Activated effector memory CD4-positive, alpha-beta T cell treated with anti-CD3 and anti-CD28 coated beads, Interleukin-2, amount 50 U/mL, for 16 hours (primary cell): ENCODE measurements around the gene PHACTR1.
"Not testable (repeated sequence)": the region's sequence is repeated elsewhere in the genome, so short reads cannot be mapped to it uniquely, and the experiment has no call there.

Experiments used
- DNase-seq: peaks from one replicate; pipeline ENCODE4 v3.0.0-alpha.2; 2020

The PHACTR1 gene

DNA sequence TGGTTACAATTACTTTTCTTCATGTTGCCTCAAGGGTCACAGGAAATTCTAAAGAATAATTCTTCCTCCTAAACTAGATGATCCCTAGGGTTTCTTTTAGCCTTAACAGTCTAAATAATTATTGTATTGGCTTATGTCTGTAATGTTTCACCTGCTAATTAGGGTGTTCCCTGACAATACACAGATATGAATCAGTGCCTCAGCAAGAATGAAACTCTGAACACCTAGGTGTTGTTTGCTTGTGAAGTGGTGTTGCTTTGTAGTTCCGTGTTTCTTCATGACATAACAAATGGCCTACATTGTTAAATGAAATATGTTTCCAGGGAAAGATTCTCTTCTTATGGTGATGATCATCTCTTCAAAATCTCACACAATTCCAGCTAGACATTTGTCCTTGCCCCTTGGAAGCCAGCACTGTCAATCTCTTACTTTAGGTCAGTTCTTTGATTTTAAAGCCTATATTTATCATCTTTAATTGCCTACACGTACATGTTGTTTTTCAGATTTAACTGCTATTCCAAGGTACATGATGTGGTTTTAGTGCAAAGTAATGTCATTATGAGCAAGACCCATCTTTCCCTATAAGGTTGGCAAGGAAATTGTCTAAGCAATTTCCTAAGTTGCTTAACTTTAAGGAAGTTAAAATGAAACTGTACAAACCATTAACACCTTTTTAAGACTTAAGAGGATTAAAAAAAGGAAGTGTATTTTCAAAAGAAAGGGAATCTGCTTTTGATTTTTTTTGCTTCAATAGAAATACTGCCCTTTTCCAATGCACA is 499.9 kb downstream of the PHACTR1 start:
- no peak for DNase-seq

DNA sequence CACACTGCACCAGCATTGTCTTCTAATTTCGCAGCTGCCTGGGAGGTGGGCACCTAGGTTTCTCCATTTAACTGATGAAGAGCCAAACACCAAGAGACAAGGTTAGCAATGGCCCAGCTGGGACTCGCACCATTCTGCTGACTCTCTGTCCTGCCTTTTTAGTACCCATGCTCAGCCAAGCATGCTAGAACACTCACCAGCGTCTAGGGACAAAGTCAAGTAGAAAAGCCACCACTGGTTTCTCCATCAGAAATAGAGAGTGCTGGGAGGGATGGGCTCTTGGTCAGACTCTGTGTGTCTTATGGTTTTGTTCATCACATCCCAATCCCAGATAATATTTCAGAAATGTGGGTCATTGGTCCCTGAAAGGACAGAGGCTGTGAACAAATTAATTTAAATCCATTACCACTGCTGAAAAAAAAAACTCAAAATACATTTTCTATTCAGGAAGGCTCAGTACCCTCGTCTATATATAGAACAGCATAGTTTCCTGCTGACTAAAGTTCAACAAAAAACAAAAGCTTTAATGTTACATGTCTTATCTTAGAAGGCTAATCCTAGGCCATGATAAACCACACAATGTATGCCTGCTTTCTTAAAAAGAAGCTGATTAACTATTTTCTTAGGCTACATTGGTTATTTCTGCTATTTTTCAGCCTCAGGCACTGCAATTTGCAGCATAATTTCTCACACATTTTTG is 500.8 kb downstream of the PHACTR1 start:
- DNase-seq: no peak

DNA sequence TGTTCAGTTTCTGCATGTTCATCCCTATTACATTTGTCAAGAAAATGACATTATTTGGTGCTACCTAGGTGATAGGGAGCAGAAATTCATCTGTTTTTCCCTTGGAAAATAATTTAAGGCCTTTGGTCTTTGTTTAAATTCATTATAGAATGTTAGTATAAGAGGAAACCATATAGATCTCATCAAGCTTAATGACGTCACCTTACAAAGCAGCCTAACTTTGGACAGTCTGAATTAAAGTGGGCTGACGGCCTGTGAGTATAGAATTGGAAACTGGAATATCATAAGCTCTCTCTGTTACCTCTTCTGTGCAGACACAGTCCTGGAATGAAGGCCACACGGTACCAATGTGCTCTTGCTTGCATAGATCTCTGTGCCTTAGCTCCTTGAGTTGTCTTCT is 503.7 kb downstream of the PHACTR1 start:
- DNase-seq: no peak

DNA sequence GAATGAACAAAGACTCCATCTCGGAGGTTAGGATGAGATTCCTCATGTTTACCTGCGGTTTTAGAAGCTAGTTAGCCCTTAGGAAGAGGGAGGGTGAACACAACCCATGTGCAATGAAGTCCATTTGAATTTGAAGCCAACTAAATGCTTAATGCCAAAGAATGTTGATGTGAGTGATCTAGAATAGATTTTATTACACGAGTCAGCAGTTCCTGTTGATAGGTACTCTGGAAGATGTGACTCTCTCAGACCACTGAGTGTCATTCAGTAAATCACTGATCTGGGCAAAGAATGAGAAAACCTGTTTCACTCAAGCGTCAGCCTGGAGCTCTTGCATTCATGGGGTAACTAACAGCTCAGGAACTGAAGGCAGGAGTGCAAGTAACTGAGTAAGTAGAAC is 505.5 kb downstream of the PHACTR1 start:
- DNase-seq: no peak

DNA sequence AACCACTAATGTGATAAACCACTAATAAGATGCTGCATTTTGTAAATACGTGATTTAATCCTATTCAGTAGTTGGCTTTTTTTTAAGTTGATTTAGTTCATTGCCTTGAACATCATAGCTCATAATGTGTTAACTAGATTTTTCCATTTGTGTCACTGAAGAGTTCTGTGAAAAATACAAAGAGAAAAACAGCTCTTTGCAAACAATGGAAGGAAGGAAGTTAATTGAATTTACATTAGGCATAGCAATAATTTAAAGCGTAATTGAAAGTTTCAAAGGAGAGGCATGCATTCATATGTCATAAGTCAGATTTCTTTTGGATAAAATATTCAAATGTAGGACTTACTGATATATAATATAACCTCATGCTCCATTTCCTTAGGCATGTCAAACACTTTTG is 509.5 kb downstream of the PHACTR1 start:
- no peak for DNase-seq

DNA sequence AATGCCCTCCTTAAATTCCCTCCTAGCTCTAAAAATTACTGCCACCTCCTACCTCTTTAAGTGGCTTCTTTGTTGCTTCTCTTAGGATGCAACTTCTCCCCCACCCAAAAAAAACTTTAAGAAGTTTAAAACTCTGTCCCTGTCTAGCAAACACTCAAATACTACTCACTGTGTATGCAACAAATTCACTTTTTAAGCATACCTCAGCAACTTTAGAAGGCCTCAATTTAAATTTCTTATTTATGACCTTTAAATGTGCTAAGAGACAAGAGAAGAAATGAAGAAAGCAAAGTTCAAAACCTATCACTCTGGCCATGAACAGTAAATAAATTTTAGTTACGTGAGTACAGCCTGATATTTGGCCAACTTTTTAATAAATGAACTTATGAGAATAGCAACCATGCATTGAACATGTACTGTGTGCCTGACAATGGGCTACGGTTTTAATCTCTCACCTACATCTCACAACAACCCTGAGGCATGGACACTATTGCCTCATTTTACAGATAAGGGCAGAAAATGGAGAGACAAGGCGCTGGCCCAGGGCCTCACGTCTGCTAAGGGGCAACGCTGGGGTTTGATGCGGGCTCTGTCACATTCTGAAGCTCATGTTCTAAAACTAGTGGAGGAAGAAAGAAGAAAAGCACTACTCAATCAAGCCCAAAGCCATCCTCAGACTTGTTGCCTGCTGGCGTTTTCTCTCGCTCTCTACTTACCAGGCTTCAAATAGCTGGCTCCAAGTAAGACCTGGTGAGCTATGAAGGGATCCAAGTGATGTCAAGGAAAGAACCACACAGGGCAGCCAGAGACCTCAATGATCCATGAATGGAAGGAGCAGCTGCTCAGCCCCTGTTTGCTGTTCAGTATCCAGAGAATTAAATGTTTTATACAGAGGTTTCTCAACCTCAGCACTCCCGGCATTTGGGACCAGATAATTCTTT is 512.0 kb downstream of the PHACTR1 start:
- DNase-seq: no peak

DNA sequence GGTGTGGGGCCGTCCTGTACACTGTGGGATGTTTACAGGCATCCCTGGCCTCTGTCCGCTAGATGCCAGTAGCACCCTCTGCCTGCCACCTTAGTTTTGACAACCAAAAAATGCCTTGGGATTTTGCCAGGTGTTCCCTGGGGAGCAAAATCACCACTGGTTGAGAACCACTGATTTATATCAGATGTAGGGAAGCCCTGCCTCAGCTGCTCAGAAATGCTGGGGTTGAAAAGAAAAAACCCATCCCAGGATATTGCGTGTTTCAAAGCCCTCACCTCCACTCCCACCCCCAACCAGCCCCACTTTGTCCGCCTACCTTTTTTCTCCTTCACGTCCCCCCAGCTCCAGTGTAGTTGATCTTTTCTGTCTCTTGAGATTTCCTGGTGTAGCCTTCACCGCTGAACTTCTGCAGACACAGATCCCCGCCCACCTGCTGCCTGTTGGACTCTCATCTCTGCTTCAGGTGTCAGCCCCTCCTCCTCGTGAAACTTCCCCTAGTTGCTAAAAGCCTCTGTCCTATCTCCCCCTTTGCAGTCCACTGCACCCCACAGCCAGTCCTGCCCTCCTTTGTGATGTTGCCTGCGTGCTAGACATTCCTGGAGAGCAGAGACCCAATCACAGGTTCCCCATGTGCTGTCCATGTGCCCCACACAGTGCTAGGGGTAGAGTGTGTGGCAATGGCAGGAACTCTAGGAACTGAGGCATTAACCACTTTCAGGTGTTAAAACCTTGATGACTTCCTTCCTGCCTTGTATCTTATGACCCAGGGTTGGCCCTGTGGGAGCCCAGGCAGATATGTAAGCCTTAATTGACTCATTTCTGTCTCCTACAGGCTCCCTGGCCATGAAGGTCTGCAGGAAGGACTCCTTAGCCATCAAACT is 512.9 kb downstream of the PHACTR1 start:
- no peak for DNase-seq

DNA sequence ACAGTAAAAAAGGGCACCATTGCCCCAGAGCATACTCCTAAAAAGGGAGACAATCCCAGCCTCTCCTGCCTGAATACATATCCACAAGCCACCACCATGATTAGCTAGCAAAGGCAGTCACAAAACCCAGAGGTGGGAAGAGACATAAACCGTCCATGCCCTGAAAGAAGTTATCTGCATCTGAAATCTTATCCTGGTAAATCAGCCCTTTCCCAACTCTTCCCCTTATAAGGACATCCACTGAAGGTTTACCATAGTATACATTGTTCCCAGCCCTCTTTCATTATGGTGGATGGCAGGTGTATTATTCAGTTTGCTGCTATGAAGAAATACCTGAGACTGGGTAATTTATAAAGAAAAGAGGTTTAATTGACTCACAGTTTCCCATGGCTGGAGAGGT is 516.5 kb downstream of the PHACTR1 start:
- no peak for DNase-seq

DNA sequence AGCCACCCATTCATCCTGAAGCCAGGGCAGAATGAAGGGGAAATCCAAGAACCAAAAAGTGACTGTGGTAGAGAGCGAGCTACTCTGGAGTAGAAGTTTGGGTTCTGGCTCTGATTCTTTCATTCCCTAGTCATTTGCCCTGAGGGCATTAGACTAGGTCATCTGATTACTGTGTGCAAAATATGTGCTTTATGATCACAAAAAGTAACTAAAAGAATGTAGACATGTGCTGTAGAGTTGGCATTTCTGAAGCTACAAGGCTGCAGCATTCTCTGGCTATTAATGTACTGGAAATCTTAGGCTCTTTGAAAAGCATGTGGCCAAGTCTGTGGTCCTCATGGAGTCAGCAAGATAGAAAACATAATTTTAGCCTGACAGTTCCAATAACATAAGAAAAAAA is 517.6 kb downstream of the PHACTR1 start:
- no peak for DNase-seq

DNA sequence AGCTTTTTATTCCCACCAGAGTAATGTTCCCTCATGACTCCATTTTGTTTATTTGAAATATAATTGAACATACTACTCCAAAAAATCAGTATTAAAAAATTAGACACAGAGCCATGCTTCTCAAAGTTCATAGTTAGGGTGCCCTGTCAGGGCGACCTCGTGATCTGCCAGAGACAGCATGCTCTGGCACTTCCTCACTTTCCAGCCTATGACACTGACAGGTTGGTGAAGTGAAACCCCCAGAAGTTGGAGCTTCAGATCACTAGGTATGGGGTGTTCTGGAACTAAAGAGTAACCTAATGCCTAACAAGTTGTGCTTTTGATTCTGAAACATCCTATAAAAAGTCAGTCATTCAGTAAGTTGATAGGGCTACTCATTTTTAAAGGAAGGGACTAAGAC is 518.8 kb downstream of the PHACTR1 start:
- DNase-seq: no peak

DNA sequence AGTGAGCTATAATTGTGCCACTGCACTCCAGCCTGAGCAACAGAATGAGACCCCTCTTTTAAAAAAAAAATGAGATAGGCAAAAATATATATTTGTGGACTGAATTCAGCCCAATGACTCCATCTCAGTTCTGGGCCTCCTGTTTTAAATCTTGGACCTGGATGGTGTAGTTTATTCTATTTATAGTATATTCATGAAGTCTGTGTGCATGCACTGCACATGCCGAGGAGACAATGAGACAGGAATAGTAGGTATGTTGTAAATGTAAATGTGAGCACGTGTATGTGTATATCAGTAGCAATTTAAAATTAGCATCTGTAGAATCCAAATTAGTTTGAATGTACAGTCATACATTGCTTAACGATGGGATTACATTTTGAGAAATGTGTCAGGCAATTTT is 520.8 kb downstream of the PHACTR1 start:
- no peak for DNase-seq

DNA sequence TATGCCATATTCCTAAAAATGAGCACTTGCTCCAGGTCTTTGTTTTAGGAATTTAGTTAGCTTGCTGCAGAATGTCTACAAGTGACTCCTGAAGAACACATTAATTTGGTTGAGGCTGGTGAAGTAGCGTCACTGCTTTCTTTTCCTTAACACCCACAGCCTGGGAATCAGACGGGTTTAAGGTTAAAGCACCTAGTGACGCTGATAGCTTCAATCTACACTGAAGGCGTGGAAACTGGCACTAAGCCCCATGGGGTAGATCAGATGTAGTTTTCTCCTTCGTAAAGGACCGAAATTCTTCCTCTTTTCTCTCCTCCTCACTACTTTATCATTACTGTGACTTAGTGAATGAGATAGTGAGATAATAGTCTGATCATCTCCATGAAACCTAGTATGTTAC is 521.5 kb downstream of the PHACTR1 start:
- DNase-seq: no peak

DNA sequence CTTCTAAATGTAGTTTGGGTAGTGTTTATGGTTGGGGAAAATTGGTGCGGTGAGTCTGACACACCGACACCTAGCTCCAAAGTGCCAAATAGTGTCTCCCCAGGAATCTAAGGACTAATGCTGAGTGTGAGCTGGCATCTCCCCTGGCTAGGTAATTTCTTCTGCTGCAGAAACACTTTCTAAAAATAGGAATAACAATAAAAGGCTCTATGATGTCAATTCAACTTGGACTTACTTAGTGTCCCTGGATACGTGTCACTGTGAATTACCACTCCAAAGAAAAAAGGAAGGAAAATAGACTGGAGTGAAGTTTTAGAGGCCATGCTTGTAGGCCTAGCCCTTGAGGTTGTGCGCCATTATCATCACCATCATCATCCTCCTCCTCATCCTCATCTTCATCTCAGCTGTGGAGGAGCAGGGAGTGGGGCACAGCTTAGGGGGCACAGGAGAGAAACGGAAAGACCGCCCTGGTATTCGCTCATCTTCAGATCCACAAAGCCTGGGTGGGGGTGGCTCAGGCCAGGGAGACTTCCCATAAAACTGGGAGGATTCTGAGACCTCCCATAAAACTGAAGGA is 522.2 kb downstream of the PHACTR1 start:
- no peak for DNase-seq

DNA sequence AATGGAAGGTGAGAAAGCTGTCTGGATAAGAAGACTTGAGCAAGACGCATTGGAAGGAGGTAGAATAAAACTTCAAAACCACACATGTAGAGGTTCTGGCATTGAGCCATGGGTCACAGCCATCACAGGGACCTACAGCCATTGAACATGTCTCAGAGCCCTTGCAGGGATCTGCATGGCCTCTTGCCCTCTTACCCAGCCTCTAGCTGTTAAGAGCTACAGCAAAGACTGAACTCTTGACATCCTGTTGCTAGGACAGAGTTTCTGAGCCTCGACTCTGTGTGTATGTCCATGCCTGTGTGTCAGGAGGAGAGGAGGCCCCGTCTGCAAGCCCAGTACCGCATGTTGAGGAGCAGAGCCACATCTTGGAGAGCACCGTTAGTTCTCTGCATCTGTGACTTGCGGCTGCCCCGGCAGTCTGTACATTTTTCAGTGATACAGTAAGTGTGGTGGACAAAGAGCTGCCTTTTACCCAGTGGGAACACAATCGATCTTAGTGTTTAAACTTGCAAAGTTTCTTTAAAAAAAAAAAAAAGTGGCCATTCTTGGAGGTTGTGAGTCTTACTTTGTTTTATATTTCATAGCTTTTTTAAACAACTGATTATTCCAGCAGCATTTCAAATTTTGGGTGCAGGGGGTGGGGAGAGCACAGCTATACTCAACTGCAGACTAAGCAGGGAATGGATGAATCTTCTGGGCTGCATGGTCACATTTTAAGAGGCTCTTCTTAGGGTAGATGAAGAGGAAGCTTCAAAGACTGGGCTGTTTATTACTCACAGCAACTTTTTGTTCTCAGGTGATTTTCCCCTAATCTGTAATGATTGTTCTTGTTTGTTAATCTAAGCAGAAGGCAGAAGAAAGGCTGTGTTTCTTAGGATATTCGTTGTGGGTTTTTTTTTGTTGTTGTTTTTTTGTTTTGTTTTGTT is 523.2 kb downstream of the PHACTR1 start:
- no peak for DNase-seq

DNA sequence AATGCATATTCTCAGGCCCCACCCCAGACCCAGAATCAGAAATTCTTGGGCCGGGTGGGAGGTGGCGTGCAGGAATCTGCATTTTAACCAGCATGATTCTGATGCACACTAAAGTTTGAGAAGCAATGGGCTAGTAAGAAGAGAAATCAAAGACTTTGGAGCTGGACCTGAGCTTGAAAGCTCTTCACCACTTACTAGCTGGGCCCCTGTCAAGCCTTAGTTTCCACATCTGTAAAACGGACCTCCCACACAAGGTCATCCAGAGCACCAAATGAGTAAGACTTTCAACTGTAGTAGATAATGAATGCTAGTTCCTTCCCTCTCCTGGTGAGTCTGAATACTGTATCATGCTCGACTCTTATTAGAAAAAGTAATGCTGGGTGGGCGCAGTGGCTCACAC is 524.8 kb downstream of the PHACTR1 start:
- DNase-seq: no peak

DNA sequence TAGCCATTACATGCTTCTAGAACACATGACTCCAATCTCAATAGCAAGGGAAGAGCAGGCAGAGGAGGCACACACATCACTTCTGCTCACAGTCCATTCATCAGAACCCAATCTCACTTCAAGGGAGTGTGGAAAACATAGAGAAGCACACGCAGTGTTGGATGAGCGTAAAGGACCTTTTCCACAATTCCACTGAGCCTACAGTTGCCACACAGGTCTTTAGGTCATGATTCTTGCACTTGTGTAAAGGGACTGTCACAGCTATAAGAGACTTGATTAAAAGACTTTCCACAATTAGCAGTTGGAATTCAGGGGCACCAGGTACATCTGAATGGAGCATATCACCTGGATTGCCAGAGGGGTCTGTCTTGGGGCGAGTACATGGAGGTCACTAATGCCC is 525.6 kb downstream of the PHACTR1 start:
- DNase-seq: no peak

DNA sequence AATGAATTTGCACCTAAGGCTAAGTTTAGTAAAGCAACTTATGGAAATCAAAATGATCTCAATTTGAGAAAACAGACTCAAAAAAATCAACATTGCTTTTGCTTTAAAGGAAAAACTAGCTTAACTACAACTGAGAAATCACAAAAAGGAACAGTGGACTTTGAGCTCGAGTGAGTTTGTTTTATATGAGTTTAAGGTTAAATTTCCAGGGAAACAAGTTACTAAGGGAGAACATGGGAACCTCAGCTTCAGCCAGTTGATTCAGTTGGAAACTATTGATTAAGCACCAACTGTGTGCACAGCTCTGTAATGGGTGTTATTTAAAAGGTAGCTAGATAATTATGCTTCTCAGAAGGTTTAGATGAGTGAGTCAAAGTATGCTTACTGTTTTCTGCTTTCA is 526.0 kb downstream of the PHACTR1 start:
- no peak for DNase-seq

DNA sequence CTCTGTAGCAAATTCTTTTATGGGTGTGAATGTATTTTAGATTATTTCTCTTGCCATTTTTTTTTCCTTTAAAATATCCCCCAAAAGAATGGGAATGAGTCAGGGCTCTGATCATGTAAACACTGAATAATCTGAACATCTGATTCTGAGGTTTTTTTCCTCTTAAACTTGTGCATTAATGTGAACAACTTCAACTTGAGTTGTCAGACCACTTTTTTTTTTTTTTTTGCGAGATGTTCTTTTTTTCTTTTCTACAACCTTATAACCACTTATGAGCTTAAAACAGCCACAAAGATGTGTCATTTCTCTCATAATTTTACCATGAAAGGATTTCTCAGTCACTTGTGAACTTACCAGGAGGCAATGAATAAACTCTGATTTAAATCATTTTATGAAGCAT is 526.5 kb downstream of the PHACTR1 start:
- no peak for DNase-seq

DNA sequence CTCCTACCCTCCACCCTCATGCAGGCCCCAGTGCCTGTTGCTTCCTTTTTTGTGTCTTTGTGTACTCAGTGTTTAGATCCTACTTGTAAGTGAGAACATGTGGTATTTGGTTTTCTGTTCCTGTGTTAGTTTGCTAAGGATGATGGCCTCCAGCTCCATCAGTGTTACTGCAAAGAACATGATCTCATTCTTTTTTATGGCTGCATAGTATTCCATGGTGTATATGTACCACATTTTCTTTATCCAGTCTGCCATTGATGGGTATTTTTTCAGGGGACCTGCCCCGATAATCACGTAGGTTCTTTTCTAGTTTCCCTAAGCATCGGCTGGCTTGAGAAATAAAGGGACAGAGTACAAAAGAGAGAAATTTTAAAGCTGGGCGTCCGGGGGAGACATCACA is 527.2 kb downstream of the PHACTR1 start:
- not testable (repeated sequence) for DNase-seq

DNA sequence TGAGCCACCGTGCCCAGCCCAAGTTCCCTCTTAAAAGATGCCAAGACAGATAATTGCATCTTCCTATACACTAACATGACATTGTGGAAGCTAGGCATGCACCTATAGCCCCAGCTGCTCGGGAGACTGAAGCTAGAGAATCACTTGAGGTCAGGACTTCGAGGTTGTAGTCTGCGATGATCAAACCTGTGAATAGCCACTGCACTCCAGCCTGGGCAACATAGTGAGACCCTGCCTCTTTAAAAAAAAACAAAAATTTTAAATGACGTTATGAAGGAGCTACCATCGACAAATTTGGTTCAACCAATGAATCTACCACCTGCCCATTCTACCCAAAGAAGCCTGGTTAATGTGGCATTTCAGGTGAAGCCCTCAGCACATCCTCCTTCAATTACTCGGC is 531.1 kb downstream of the PHACTR1 start:
- no peak for DNase-seq

DNA sequence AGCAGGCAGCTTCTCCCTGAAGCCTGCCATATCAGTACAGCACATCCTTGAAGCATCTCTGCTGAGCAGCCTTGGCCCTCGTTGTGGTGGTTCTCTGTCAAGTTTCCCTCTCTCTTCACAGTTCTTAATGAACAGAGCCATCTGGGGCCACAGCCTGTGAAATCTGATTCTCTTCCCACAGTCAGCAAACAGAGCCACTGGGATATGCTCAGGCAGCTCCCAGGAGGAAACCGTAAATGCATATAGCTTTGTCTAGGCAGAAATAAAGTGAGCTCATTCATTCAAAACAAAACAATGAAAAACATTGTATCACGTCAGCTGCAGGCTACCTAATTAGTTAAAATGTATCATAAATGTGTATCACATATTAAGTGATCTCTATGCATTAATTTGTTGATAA is 531.5 kb downstream of the PHACTR1 start:
- no peak for DNase-seq
